Esophagus muscularis mucosa (tissue), 4 donors: Measurements from ENCODE around the gene TUFT1. TPM values are rescaled to one million over a fixed set of nuclear protein-coding genes. Genes with fewer than 3 reads are reported as not detected.

Source experiments
- DNase-seq: peaks from one replicate; pipeline ENCODE4 v3.0.0-alpha.2; 2017; ENCODE audit errors: extremely low spot score
- H3K27ac ChIP-seq, 4 donors: fragments of 200-600 bp; sonication (generic); replicated peaks in 1 of 4; 1 replicate in 3 of 4; 2 replicates in 1 of 4; pipeline ENCODE4 v1.5.1; 2016 to 2019; ENCODE audit warnings: mild to moderate bottlenecking in 1 of 4
- H3K27me3 ChIP-seq, 4 donors: fragments of 200-600 bp; sonication (generic); one replicate each; pipeline versions ENCODE4 v1.5.1 to v1.6.0; 2016 to 2019
- H3K36me3 ChIP-seq, 4 donors: fragments of 200-600 bp; sonication (generic); one replicate each; pipeline ENCODE4 v1.5.1; 2016 to 2019
- H3K4me1 ChIP-seq, 4 donors: fragments of 200-600 bp; sonication (generic); one replicate each; pipeline ENCODE4 v1.5.1; 2016 to 2019
- H3K4me3 ChIP-seq, 4 donors: fragments of 200-600 bp; sonication (generic); 1 replicate in 2 of 4; 2 replicates in 2 of 4; pipeline ENCODE4 v1.5.1; 2016 to 2019; ENCODE audit warnings: mild to moderate bottlenecking in 4 of 4, moderate library complexity in 1 of 4
- H3K9me3 ChIP-seq, 4 donors: fragments of 200-600 bp; sonication (generic); 1 replicate in 3 of 4; 2 replicates in 1 of 4; pipeline ENCODE4 v1.5.1; 2016 to 2019
- EP300 ChIP-seq: sonication (generic); formaldehyde crosslinking; IDR thresholded peaks from one replicate; pipeline ENCODE4 v1.6.1; 2017; ENCODE audit warnings: antibody characterized with exemption
- POLR2A ChIP-seq: fragments of 450-650 bp; IDR thresholded peaks from one replicate; pipeline ENCODE4 v1.6.1; 2017; ENCODE audit warnings: antibody characterized with exemption, moderate library complexity, mild to moderate bottlenecking, low read depth
- POLR2AphosphoS5 ChIP-seq, 2 donors: sonication (generic); formaldehyde crosslinking; IDR thresholded peaks; one replicate each; pipeline ENCODE4 v1.6.1; 2017; ENCODE audit warnings: antibody characterized with exemption in 2 of 2
- WGBS: methylation state at CpG from one replicate; pipeline ENCODE4 v1.1.5; 2018; 5-methylcytosine and 5-hydroxymethylcytosine counted together
- intact Hi-C: fragments of 100-400 bp; cut with DNase I; formaldehyde crosslinking; loops from one replicate; pipeline ENCODE4 v1.15.1; 2023
- total RNA-seq, 4 donors: library from RNA; depleted of rRNA; stranded (reverse); fragments of >200 nt; gene quantifications; one replicate each; pipeline versions ENCODE4 v1.1.0 to v1.2.1, GENCODE V29; 2016
- TF ChIP-seq, protein P1 (sequence below), 3 experiments: fragments of 200-600 bp in 2 of 3; fragments of 450-650 bp in 1 of 3; sonication (generic) in 2 of 3; IDR thresholded peaks; one replicate each; pipeline ENCODE4 v1.5.1; 2017 to 2019; ENCODE audit warnings: antibody characterized with exemption in 3 of 3, mild to moderate bottlenecking in 2 of 3, moderate library complexity in 1 of 3

The TUFT1 gene, protein sequence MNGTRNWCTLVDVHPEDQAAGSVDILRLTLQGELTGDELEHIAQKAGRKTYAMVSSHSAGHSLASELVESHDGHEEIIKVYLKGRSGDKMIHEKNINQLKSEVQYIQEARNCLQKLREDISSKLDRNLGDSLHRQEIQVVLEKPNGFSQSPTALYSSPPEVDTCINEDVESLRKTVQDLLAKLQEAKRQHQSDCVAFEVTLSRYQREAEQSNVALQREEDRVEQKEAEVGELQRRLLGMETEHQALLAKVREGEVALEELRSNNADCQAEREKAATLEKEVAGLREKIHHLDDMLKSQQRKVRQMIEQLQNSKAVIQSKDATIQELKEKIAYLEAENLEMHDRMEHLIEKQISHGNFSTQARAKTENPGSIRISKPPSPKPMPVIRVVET
- total RNA-seq: 10 to 100 TPM; 10.4 to 24.2 (median 15.9) TPM

DNA sequence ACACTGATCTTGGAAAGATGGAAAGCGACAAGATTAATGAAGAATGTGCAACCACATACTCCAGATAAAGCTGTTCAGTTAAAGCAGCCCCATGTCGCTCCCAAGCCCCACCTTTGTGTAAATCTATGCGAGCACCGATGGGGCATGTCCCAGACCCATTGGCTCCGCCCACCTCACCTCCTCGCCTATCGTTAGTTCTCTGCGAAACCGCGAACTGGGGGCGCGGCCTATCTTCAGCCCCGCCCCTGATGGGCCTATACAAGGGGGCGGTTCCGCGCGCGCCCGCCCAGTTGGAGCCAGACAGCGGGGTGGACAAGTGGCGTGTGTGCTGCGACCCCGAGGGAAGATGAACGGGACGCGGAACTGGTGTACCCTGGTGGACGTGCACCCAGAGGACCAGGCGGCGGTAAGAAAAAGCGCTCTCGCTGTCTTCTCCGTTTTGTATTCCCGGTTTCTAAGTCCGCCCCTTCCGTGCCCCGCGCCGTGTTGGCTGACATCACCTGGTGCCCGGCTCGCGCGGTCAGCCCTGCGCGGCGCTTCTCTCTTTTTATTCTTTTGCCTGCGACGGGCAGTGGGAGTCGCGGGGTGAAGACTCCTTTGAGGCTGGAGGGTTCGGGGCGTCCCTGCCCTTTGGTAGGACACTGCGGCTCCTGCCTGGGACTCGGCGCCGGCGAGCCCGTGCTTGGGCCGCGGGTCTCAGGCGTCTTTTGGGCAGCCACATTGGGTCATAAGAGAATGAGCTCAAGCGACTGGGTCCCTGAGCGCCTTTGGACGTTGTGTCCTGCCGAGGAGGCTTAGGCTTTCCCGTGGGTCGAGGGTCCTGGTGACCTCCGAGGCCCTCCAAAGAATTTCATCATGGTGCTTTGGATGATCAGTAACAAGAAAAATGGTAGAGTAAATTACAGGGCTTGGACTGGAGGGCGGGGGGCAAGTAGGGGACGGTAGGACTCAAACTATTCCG, at the start of gene TUFT1:
TUFT1 (plus strand) TSS at position 289 of the 961 bp plus-strand sequence; CDS start at position 347, 58 bp downstream.
- Histone ChIP-seq H3K9me3 (no peaks in the 10 kb centered on the region), H3K4me3 (peak within 1 kb of the TSS; percentile 73 to 81 (median 76)), H3K27me3 (no peaks in the 10 kb centered on the region), H3K27ac (peak within 1 kb of the TSS; percentile 87 to 90 (median 88)), H3K4me1 (peaks cover 11 to 43% (median 36%) of the 10 kb centered on the region in 4 donors), H3K36me3 (no peaks in the 10 kb centered on the region)
- under 1% methylated on average over 32 of the region's 70 CpGs for WGBS
- intact Hi-C loops: no loop called here
- DNase-seq: peak; percentile 98
- TF ChIP-seq POLR2AphosphoS5 (IDR thresholded peaks at IDR 0.05): peak; percentile 94 to 99
- no peak for TF ChIP-seq EP300
- TF ChIP-seq, protein P1, sequence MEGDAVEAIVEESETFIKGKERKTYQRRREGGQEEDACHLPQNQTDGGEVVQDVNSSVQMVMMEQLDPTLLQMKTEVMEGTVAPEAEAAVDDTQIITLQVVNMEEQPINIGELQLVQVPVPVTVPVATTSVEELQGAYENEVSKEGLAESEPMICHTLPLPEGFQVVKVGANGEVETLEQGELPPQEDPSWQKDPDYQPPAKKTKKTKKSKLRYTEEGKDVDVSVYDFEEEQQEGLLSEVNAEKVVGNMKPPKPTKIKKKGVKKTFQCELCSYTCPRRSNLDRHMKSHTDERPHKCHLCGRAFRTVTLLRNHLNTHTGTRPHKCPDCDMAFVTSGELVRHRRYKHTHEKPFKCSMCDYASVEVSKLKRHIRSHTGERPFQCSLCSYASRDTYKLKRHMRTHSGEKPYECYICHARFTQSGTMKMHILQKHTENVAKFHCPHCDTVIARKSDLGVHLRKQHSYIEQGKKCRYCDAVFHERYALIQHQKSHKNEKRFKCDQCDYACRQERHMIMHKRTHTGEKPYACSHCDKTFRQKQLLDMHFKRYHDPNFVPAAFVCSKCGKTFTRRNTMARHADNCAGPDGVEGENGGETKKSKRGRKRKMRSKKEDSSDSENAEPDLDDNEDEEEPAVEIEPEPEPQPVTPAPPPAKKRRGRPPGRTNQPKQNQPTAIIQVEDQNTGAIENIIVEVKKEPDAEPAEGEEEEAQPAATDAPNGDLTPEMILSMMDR (IDR thresholded peaks at IDR 0.05): no peak
- peak; percentile 86 for TF ChIP-seq POLR2A

DNA sequence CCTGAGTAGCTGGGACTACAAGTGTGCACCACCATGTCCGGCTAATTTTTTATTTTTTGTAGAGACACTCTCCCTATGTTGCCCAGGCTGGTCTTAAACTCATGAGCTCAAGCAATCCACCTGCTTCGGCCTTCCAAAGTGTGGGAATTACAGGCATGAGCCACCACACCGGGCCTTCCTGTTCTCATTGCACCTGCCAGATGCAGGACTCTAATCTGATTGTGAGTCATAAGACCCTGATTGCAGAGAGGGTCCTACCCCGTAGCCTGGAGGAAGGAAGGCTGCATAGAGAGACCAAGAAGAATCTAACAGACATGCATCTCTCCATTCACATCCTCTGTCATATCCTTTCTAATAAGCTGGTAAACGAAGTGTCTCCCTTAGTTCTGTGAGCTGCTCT, 48.5 kb upstream of the TUFT1 start:
- H3K4me1 ChIP-seq: peaks cover 0 to 15% (median 9%) of the 10 kb centered on the region in 4 donors
- TF ChIP-seq POLR2A (no peak), EP300 (no peak), POLR2AphosphoS5 (IDR thresholded peaks at IDR 0.05) (no peak)
- TF ChIP-seq, protein P1 (IDR thresholded peaks at IDR 0.05): no peak
- H3K9me3 ChIP-seq: no peaks in the 10 kb centered on the region
- 80% methylated on average over 5 of the region's 5 CpGs for WGBS
- intact Hi-C loops: no loop called here
- no peak for DNase-seq
- no peaks in the 10 kb centered on the region for H3K27me3 ChIP-seq
- H3K4me3 ChIP-seq: no peak overlapping the region
- no peak overlapping the region for H3K27ac ChIP-seq
- H3K36me3 ChIP-seq: no peaks in the 10 kb centered on the region

DNA sequence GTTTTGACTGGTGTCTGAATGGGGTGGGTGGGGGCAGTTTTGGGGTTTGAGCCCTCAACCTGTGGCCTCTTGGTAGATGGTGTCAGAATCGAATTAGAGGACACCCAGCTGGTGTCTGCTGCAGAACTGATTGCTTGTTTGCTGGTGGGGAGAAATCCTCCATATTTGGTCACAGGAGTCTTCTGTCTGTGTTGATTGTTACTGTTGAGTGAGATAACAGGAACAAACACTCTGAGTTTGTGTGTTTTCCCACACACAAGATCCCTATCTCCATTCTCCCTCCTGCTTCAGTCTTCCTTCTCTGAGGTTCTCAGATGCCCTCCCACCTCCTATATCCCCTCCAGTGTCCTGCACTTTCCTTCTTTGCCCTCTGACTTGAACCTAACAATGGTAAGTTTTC, 48.0 kb upstream of the TUFT1 start:
- no peaks in the 10 kb centered on the region for H3K9me3 ChIP-seq
- DNase-seq: no peak
- no peaks in the 10 kb centered on the region for H3K27me3 ChIP-seq
- intact Hi-C loops: no loop called here
- peaks cover 0 to 15% (median 9%) of the 10 kb centered on the region in 4 donors for H3K4me1 ChIP-seq
- 80% methylated on average over 1 of the region's 1 CpG for WGBS
- H3K36me3 ChIP-seq: no peaks in the 10 kb centered on the region
- H3K27ac ChIP-seq: no peak overlapping the region
- TF ChIP-seq EP300: no peak
- no peak for TF ChIP-seq POLR2A
- TF ChIP-seq POLR2AphosphoS5 (IDR thresholded peaks at IDR 0.05): no peak
- TF ChIP-seq, protein P1 (IDR thresholded peaks at IDR 0.05): no peak
- no peak overlapping the region for H3K4me3 ChIP-seq

DNA sequence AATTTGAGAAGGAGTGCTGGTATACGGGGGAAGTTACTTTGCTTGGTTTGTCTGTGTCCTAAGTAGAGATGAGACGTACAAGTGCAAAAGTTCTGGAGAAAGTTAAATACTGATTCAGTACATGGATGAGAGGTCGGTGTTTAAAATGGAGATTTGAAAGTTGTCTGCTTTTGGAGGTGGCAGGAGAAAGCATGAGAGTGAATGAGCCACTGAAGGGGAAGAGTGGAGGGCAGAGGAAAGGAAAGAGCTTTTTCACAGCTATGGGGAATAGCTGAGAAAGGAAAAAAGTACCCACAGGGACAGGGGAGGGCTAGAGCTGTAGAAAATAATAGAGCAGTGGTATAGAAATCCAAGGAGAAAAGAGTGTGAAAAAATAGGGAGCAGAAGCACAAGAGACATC, 47.1 kb upstream of the TUFT1 start:
- intact Hi-C loops: no loop called here
- no peak overlapping the region for H3K4me3 ChIP-seq
- H3K36me3 ChIP-seq: no peaks in the 10 kb centered on the region
- H3K4me1 ChIP-seq: peaks cover 0 to 15% (median 9%) of the 10 kb centered on the region in 4 donors
- H3K27ac ChIP-seq: no peak overlapping the region
- TF ChIP-seq, protein P1 (IDR thresholded peaks at IDR 0.05): no peak
- TF ChIP-seq POLR2A (no peak), POLR2AphosphoS5 (IDR thresholded peaks at IDR 0.05) (no peak), EP300 (no peak)
- 92% methylated on average over 3 of the region's 3 CpGs for WGBS
- DNase-seq: no peak
- no peaks in the 10 kb centered on the region for H3K27me3 ChIP-seq
- no peaks in the 10 kb centered on the region for H3K9me3 ChIP-seq
